Esophagus squamous epithelium (tissue), 4 donors: Measurements from ENCODE around the gene RTN4R.
"Not testable (repeated sequence)": the region's sequence is repeated elsewhere in the genome, so short reads cannot be mapped to it uniquely, and the experiment has no call there.

Experiments
- CTCF ChIP-seq, 6 experiments: fragments of 450-650 bp in 4 of 6; fragments of 200-600 bp in 2 of 6; sonication (generic) in 2 of 6; IDR thresholded peaks; one replicate each; pipeline ENCODE4 v1.5.1; 2016 to 2019; ENCODE audit warnings: antibody characterized with exemption in 6 of 6, mild to moderate bottlenecking in 4 of 6, moderate library complexity in 4 of 6
- POLR2A ChIP-seq, 4 donors: fragments of 450-650 bp; IDR thresholded peaks; one replicate each; pipeline ENCODE4 v1.6.1; 2017; ENCODE audit warnings: antibody characterized with exemption in 4 of 4, mild to moderate bottlenecking in 4 of 4, moderate library complexity in 3 of 4

GRCh38 chr22:20303229-20303534, 35.1 kb upstream of the RTN4R start:
- not testable (repeated sequence) for TF ChIP-seq CTCF, POLR2A (IDR thresholded peaks at IDR 0.05)
